Activated CD4-positive, CD25-positive, alpha-beta regulatory T cell treated with anti-CD3 and anti-CD28 coated beads, Interleukin-2, amount 50 U/mL, for 16 hours (primary cell): Measurements from ENCODE around the gene BICD1.

Source experiments
- DNase-seq: peaks from one replicate; pipeline ENCODE4 v3.0.0-alpha.2; 2020; ENCODE audit warnings: low read depth, low spot score

BICD1 gene

GRCh38 chr12:32343496-32343895 is 236.8 kb downstream of the BICD1 start:
- DNase-seq, result no peak

- DNase-seq, result no peak
These were observed 237.4 kb downstream of the BICD1 start for GRCh38 chr12:32344047-32344446.

- DNase-seq, result no peak
These were observed 246.9 kb downstream of the BICD1 start for GRCh38 chr12:32353540-32353939.

- no peak for DNase-seq
These were observed 251.1 kb downstream of the BICD1 start for GRCh38 chr12:32357601-32358249.

GRCh38 chr12:32360956-32361355 is 254.3 kb downstream of the BICD1 start:
- no peak for DNase-seq

- no peak for DNase-seq
These were observed 256.2 kb downstream of the BICD1 start for GRCh38 chr12:32362892-32363291.

GRCh38 chr12:32365473-32366064 is 258.9 kb downstream of the BICD1 start:
- no peak for DNase-seq

- DNase-seq, result no peak
These were observed 260.1 kb downstream of the BICD1 start for GRCh38 chr12:32366714-32367113.

GRCh38 chr12:32367381-32367780 is 260.7 kb downstream of the BICD1 start:
- DNase-seq, result no peak

- DNase-seq, result no peak
These were observed 262.6 kb downstream of the BICD1 start for GRCh38 chr12:32369202-32369601.

GRCh38 chr12:32377344-32378055 is 270.9 kb downstream of the BICD1 start:
- no peak for DNase-seq

GRCh38 chr12:32379213-32379612 is 272.6 kb downstream of the BICD1 start:
- DNase-seq, result no peak

GRCh38 chr12:32379667-32380066 is 273.0 kb downstream of the BICD1 start:
- no peak for DNase-seq

GRCh38 chr12:32382226-32382625 is 275.6 kb downstream of the BICD1 start:
- no peak for DNase-seq

GRCh38 chr12:32390572-32391219 is 284.0 kb downstream of the BICD1 start:
- DNase-seq, result no peak

- no peak for DNase-seq
These were observed 288.4 kb downstream of the BICD1 start for GRCh38 chr12:32395026-32395425.

GRCh38 chr12:32397696-32398095 is 291.0 kb downstream of the BICD1 start:
- no peak for DNase-seq

GRCh38 chr12:32398181-32398580 is 291.5 kb downstream of the BICD1 start:
- DNase-seq, result no peak

- DNase-seq, result no peak
These were observed 292.2 kb downstream of the BICD1 start for GRCh38 chr12:32398816-32399369.

GRCh38 chr12:32399370-32400113 is 292.9 kb downstream of the BICD1 start, which contains the start of gene FGD4:
TSS of gene FGD4 (plus strand) at chr12:32399558.
- no peak for DNase-seq

GRCh38 chr12:32400114-32400672 is 293.5 kb downstream of the BICD1 start:
- no peak for DNase-seq
